ENCODE results near the gene UQCR10.

DNA sequence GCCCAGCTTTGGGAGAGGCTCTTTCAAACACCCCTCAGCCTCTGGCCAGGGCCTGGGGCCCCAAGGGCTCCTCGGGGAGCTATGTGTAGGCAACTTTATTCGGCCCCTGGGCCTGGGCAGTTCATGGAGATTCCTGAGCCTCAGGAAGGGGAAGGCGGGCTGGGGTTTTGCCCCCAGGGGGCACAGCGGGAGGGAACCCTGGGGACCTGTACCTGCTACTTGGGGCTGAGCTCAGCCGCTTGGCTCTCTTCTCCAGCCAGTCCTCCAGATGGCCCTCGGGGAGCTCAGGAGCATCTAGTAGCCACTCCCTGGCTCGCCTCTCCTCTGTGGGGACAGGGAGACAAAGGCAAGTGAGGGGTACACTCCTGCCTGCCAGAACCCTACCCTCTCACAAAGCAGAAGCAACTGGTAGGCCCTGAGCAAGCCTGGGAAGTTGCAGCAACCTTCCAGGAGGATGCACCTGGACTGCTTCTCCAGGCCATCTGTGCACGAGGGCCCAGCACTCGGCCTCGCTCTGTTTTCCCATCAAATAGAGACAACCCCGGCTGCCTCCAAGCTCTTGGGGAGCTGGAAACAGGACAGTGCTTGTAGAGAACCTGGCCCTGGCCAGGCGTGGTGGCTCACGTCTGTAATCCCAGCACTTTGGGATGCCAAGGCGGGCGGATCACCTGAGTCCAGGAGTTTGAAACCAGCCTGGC is 28.9 kb upstream of the UQCR10 start:
- TF ChIP-seq, protein P1, sequence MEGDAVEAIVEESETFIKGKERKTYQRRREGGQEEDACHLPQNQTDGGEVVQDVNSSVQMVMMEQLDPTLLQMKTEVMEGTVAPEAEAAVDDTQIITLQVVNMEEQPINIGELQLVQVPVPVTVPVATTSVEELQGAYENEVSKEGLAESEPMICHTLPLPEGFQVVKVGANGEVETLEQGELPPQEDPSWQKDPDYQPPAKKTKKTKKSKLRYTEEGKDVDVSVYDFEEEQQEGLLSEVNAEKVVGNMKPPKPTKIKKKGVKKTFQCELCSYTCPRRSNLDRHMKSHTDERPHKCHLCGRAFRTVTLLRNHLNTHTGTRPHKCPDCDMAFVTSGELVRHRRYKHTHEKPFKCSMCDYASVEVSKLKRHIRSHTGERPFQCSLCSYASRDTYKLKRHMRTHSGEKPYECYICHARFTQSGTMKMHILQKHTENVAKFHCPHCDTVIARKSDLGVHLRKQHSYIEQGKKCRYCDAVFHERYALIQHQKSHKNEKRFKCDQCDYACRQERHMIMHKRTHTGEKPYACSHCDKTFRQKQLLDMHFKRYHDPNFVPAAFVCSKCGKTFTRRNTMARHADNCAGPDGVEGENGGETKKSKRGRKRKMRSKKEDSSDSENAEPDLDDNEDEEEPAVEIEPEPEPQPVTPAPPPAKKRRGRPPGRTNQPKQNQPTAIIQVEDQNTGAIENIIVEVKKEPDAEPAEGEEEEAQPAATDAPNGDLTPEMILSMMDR (IDR thresholded peaks at IDR 0.05), result no peak
- TF ChIP-seq EP300 (IDR thresholded peaks at IDR 0.05), result no peak
- TF ChIP-seq POLR2A (IDR thresholded peaks at IDR 0.05), result no peak
